Hepatic stellate cell (primary cell): ENCODE measurements around the gene TRAPPC10.

ENCODE experiments used
- DNase-seq: peaks from one replicate; pipeline ENCODE4 v3.0.0; 2011; ENCODE audit warnings: low spot score

The TRAPPC10 gene

GRCh38 chr21:44005071-44005470 lies 7.0 kb upstream of the TRAPPC10 start:
- no peak for DNase-seq

GRCh38 chr21:44005593-44005992 lies 6.5 kb upstream of the TRAPPC10 start:
- no peak for DNase-seq

GRCh38 chr21:44006017-44006619 lies 6.0 kb upstream of the TRAPPC10 start:
- DNase-seq = peak; percentile 96

- peak; percentile 65 for DNase-seq
These were observed 5.5 kb upstream of the TRAPPC10 start for GRCh38 chr21:44006656-44007055.

- DNase-seq = no peak
These were observed 1.7 kb upstream of the TRAPPC10 start for GRCh38 chr21:44010429-44010828.

GRCh38 chr21:44011123-44011522 lies 986 bp upstream of the TRAPPC10 start:
- no peak for DNase-seq

- peak; percentile 58 for DNase-seq
These were observed 618 bp downstream of the TRAPPC10 start for GRCh38 chr21:44012474-44013379.

GRCh38 chr21:44013380-44014088 lies 1.4 kb downstream of the TRAPPC10 start:
- no peak for DNase-seq

- no peak for DNase-seq
These were observed 5.5 kb downstream of the TRAPPC10 start for GRCh38 chr21:44017601-44018000.

- DNase-seq = no peak
These were observed 6.0 kb downstream of the TRAPPC10 start for GRCh38 chr21:44018127-44018526.

- no peak for DNase-seq
These were observed 6.9 kb downstream of the TRAPPC10 start for GRCh38 chr21:44018813-44019567.

GRCh38 chr21:44019568-44019958 lies 7.5 kb downstream of the TRAPPC10 start:
- DNase-seq = no peak

- DNase-seq = no peak
These were observed 8.4 kb downstream of the TRAPPC10 start for GRCh38 chr21:44020551-44020950.

GRCh38 chr21:44021064-44021463 lies 9.0 kb downstream of the TRAPPC10 start:
- no peak for DNase-seq

GRCh38 chr21:44024257-44024656 lies 12.1 kb downstream of the TRAPPC10 start:
- DNase-seq = no peak

- DNase-seq = peak; percentile 45
These were observed 12.8 kb downstream of the TRAPPC10 start for GRCh38 chr21:44024887-44025353.

GRCh38 chr21:44027607-44028286 lies 15.6 kb downstream of the TRAPPC10 start:
- DNase-seq = no peak

- no peak for DNase-seq
These were observed 16.2 kb downstream of the TRAPPC10 start for GRCh38 chr21:44028287-44028659.

GRCh38 chr21:44029460-44030087 lies 17.5 kb downstream of the TRAPPC10 start:
- no peak for DNase-seq

- DNase-seq = no peak
These were observed 23.1 kb downstream of the TRAPPC10 start for GRCh38 chr21:44035244-44035643.

- no peak for DNase-seq
These were observed 26.0 kb downstream of the TRAPPC10 start for GRCh38 chr21:44038063-44038462.
